OCI-LY3 (cell line): ENCODE measurements around the gene FGG.

ENCODE experiments used
- CTCF ChIP-seq: fragments of 200-600, 300-600 bp; sonication (generic); IDR thresholded peaks from 2 replicates; pipeline ENCODE4 v1.5.1; 2014; ENCODE audit warnings: antibody characterized with exemption, low read length, low read depth
- EZH2phosphoT487 ChIP-seq: fragments of 200-600 bp; shearing (Covaris generic); IDR thresholded peaks from 2 replicates; pipeline ENCODE4 v1.6.1; 2018; ENCODE audit warnings: antibody characterized with exemption, mixed run types, low read depth

DNA sequence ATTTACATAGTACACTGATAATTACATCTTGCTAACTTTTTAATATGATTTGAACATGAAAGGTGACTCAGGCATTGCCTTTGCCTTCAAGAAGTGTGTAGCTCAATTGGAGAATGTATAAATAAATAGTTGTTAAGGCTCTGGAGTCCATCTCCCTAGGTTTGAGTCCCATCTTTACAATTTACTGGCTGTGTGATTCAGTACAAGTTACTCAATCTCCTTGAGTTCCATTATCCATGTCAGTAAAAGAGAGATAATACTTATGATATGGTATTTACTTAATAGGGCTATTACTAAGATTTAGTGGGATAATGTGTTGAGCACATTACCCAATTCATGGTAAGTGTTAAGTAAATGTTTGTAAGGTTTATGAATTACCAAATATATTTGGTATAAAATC lies 1.9 kb upstream of the FGG start:
- TF ChIP-seq CTCF: no peak
- TF ChIP-seq EZH2phosphoT487: no peak
